ENCODE data around the gene SORCS2.

DNA sequence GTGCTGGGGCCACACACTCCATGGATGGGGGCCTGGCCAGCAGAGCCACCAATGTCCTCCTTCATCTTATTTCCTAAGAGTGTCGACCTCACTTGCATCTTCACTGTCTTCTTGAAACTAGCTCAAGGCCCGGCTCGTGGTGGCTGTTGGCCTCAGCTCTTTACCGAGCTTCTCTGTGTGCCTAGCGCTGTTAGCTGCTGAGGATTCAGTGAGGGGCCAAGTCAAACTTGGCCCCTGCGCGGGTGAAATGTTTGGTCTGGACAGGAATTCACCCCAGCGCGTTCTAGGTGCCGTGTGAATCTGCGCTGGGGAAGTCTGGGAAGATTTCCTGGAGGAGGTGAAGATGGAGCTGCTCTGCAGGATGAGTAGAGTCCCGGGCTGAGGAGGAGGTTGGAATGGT, 8.5 kb downstream of the SORCS2 start:
- TF ChIP-seq CTCF (IDR thresholded peaks at IDR 0.05 in 4 of 5, conservative IDR thresholded peaks at IDR 0.05 in 1 of 5) (no peak), POLR2A (IDR thresholded peaks at IDR 0.05) (no peak)

All from gastrocnemius medialis (tissue), 4 donors.